Caco-2 (cell line): ENCODE data around the gene ZKSCAN3. TPM values are rescaled to one million over a fixed set of nuclear protein-coding genes. Genes with fewer than 3 reads are reported as not detected.

Experiments used
- BruUV-seq: library from RNA; stranded (reverse); fragments of 400-500 nt; replicated peaks from 2 replicates; lab custom pipeline; 2021; lab: Mats Ljungman, UMichigan
- CTCF ChIA-PET: fragments of 300-600 bp; sonication (Branson Sonifier 250); formaldehyde crosslinking; loops from one replicate; lab custom pipeline; 2022; ENCODE audit warnings: antibody characterized with exemption; lab: Charles Lee
- POLR2A ChIA-PET: fragments of 300-600 bp; sonication (Branson Sonifier 250); formaldehyde crosslinking; loops from one replicate; lab custom pipeline; 2022; ENCODE audit warnings: antibody characterized with exemption; lab: Charles Lee
- DNase-seq, 2 experiments: peaks; one replicate each; pipeline versions ENCODE4 v3.0.0 to v3.0.0-alpha.2; 2020 to 2022
- H3K27me3 ChIP-seq: replicated peaks from 2 replicates; pipeline ENCODE4 v1.6.0; 2011; ENCODE audit warnings: low read length; ENCODE audit not compliant: control insufficient read depth, insufficient read depth
- H3K36me3 ChIP-seq: 2 replicates; pipeline ENCODE4 v1.5.1; 2011; ENCODE audit warnings: low read length; ENCODE audit not compliant: control insufficient read depth, insufficient read depth
- H3K4me1 ChIP-seq: fragments of 250-450 bp; sonication (Bioruptor Pico); 2 replicates; pipeline ENCODE4 v1.5.1; 2020; ENCODE audit warnings: mild to moderate bottlenecking
- H3K4me3 ChIP-seq: 2 replicates; pipeline ENCODE4 v1.5.1; 2011; ENCODE audit warnings: low read depth, mild to moderate bottlenecking, control low read depth, low read length
- H3K9me3 ChIP-seq: fragments of 250-450 bp; sonication (Bioruptor Pico); 2 replicates; pipeline ENCODE4 v1.5.1; 2020; ENCODE audit warnings: mild to moderate bottlenecking, moderate library complexity
- H3K27ac Mint-ChIP-seq: one replicate; pipeline ENCODE4 v1.8.0; 2022; ENCODE audit warnings: mixed read lengths; ENCODE audit not compliant: unreplicated experiment
- H3K27me3 Mint-ChIP-seq: one replicate; pipeline ENCODE4 v1.8.0; 2022; ENCODE audit warnings: mixed read lengths; ENCODE audit not compliant: insufficient read depth, unreplicated experiment
- H3K36me3 Mint-ChIP-seq: one replicate; pipeline ENCODE4 v1.8.0; 2022; ENCODE audit warnings: mild to moderate bottlenecking, mixed read lengths; ENCODE audit not compliant: insufficient read depth, unreplicated experiment
- H3K4me1 Mint-ChIP-seq: one replicate; pipeline ENCODE4 v1.8.0; 2022; ENCODE audit warnings: low read depth, mixed read lengths; ENCODE audit not compliant: unreplicated experiment
- H3K4me3 Mint-ChIP-seq: one replicate; pipeline ENCODE4 v1.8.0; 2022; ENCODE audit warnings: mild to moderate bottlenecking, moderate library complexity, mixed read lengths; ENCODE audit not compliant: unreplicated experiment
- H3K9me3 Mint-ChIP-seq: one replicate; pipeline ENCODE4 v1.8.0; 2022; ENCODE audit warnings: mixed read lengths; ENCODE audit not compliant: unreplicated experiment
- CTCF ChIP-seq, 2 experiments: fragments of 200-600 bp in 1 of 2; IDR thresholded peaks; 1 replicate in 1 of 2; 2 replicates in 1 of 2; pipeline versions ENCODE4 v1.5.1 to v1.8.0; 2011 to 2022; ENCODE audit warnings: antibody characterized with exemption in 1 of 2, control low read depth in 1 of 2, inconsistent platforms in 1 of 2, low read depth in 1 of 2, low read length in 1 of 2, mild to moderate bottlenecking in 1 of 2, moderate library complexity in 1 of 2; ENCODE audit not compliant: insufficient read depth in 1 of 2, severe bottlenecking in 1 of 2, unreplicated experiment in 1 of 2
- intact Hi-C: fragments of 100-400 bp; cut with micrococcal nuclease; formaldehyde crosslinking; loops from one replicate; pipeline ENCODE4 v1.10.0; 2022; ENCODE audit not compliant: unreplicated experiment
- total RNA-seq: library from RNA; stranded (reverse); gene quantifications from 2 replicates; pipeline ENCODE4 v1.2.3, GENCODE V29; 2022

The ZKSCAN3 gene
- total RNA-seq, 1 experiment from 2014 or later, result 4.3 TPM

- peaks cover 10% of the 10 kb centered on the region; the same call in 1 of the 2 replicates for H3K9me3 ChIP-seq
- intact Hi-C loops, result no loop called here
- no peaks in the 10 kb centered on the region for H3K27me3 ChIP-seq
- POLR2A ChIA-PET, result no interaction called here
- no peaks in the 10 kb centered on the region for H3K36me3 Mint-ChIP-seq
- H3K27ac Mint-ChIP-seq, result no peak overlapping the region
- H3K4me1 Mint-ChIP-seq, result no peaks in the 10 kb centered on the region
- peaks cover 4% of the 10 kb centered on the region for H3K27me3 Mint-ChIP-seq
- no peak overlapping the region for H3K4me3 ChIP-seq
- no peaks in the 10 kb centered on the region for H3K9me3 Mint-ChIP-seq
- no peak for DNase-seq
- H3K4me3 Mint-ChIP-seq, result no peak overlapping the region
- CTCF ChIA-PET, result no interaction called here
- BruUV-seq, result no TSS peak
- no peaks in the 10 kb centered on the region for H3K36me3 ChIP-seq
- H3K4me1 ChIP-seq, result no peaks in the 10 kb centered on the region
- TF ChIP-seq CTCF (IDR thresholded peaks at IDR 0.05; ENCODE audit: insufficient read depth in 1 of 2, low read depth in 1 of 2, low read length in 1 of 2, severe bottlenecking in 1 of 2, unreplicated experiment in 1 of 2), result no peak
These were observed 24.2 kb downstream of the ZKSCAN3 start for GRCh38 chr6:28373925-28374324.

GRCh38 chr6:28377879-28378278, 28.1 kb downstream of the ZKSCAN3 start:
- intact Hi-C loops, result no loop called here
- peaks cover 4% of the 10 kb centered on the region for H3K27me3 Mint-ChIP-seq
- no peak overlapping the region for H3K27ac Mint-ChIP-seq
- no peak for TF ChIP-seq CTCF (IDR thresholded peaks at IDR 0.05; ENCODE audit: insufficient read depth in 1 of 2, low read depth in 1 of 2, low read length in 1 of 2, severe bottlenecking in 1 of 2, unreplicated experiment in 1 of 2)
- H3K36me3 Mint-ChIP-seq, result peaks cover under 1% of the 10 kb centered on the region
- H3K4me1 Mint-ChIP-seq, result peaks cover 17% of the 10 kb centered on the region
- BruUV-seq, result no TSS peak
- ChIA-PET CTCF (no interaction called here), POLR2A (no interaction called here)
- Histone ChIP-seq H3K36me3 (no peaks in the 10 kb centered on the region), H3K4me1 (0 out of 2 replicates have a peak, but pooled peaks cover 8% of the 10 kb centered on the region), H3K4me3 (no peak overlapping the region), H3K27me3 (no peaks in the 10 kb centered on the region), H3K9me3 (peaks cover 12% of the 10 kb centered on the region; the same call in 1 of the 2 replicates)
- DNase-seq, result no peak
- H3K9me3 Mint-ChIP-seq, result no peaks in the 10 kb centered on the region
- no peak overlapping the region for H3K4me3 Mint-ChIP-seq

- POLR2A ChIA-PET, result no interaction called here
- CTCF ChIA-PET, result no interaction called here
- peaks cover 18% of the 10 kb centered on the region for H3K4me1 Mint-ChIP-seq
- H3K9me3 Mint-ChIP-seq, result no peaks in the 10 kb centered on the region
- Histone ChIP-seq H3K27me3 (no peaks in the 10 kb centered on the region), H3K36me3 (no peaks in the 10 kb centered on the region), H3K4me3 (no peak overlapping the region), H3K4me1 (0 out of 2 replicates have a peak, but pooled peaks cover 8% of the 10 kb centered on the region), H3K9me3 (peaks cover 12% of the 10 kb centered on the region; the same call in 1 of the 2 replicates)
- no peak for DNase-seq
- no TSS peak for BruUV-seq
- intact Hi-C loops, result no loop called here
- peaks cover 8% of the 10 kb centered on the region for H3K36me3 Mint-ChIP-seq
- H3K27ac Mint-ChIP-seq, result no peak overlapping the region
- peaks cover 4% of the 10 kb centered on the region for H3K27me3 Mint-ChIP-seq
- no peak for TF ChIP-seq CTCF (IDR thresholded peaks at IDR 0.05; ENCODE audit: insufficient read depth in 1 of 2, low read depth in 1 of 2, low read length in 1 of 2, severe bottlenecking in 1 of 2, unreplicated experiment in 1 of 2)
- H3K4me3 Mint-ChIP-seq, result no peak overlapping the region
These were observed 28.9 kb downstream of the ZKSCAN3 start for GRCh38 chr6:28378644-28379043.
